DOHH2 (cell line): ENCODE data around the gene NEUROD4.

Experiments used
- H3F3A ChIP-seq: fragments of 200-600 bp; sonication (generic), shearing (Covaris generic); 2 replicates; pipeline ENCODE4 v1.6.0; 2016; ENCODE audit warnings: antibody characterized with exemption, mild to moderate bottlenecking; ENCODE audit not compliant: control insufficient read depth, insufficient read depth
- H3K27ac ChIP-seq: fragments of 200-600 bp; sonication (generic); 2 replicates; pipeline ENCODE4 v1.5.1; 2014; ENCODE audit warnings: low read depth, mild to moderate bottlenecking, low read length, moderate library complexity
- H3K27me3 ChIP-seq: fragments of 200-600 bp; sonication (generic); 2 replicates; pipeline ENCODE4 v1.6.1; 2014; ENCODE audit warnings: mild to moderate bottlenecking, low read length, mixed read lengths; ENCODE audit not compliant: control insufficient read depth
- H3K36me3 ChIP-seq: fragments of 200-600 bp; sonication (generic); 2 replicates; pipeline ENCODE4 v1.6.1; 2014; ENCODE audit warnings: mild to moderate bottlenecking, low read length, moderate library complexity, mixed read lengths; ENCODE audit not compliant: control insufficient read depth
- H3K4me1 ChIP-seq: fragments of 200-600 bp; sonication (generic); 2 replicates; pipeline ENCODE4 v1.6.1; 2014; ENCODE audit warnings: mild to moderate bottlenecking, low read length, mixed read lengths; ENCODE audit not compliant: control insufficient read depth
- H3K4me2 ChIP-seq: fragments of 200-600 bp; sonication (generic); 2 replicates; pipeline ENCODE4 v1.6.0; 2014; ENCODE audit warnings: mild to moderate bottlenecking, low read length, moderate library complexity
- H3K4me3 ChIP-seq: fragments of 200-600 bp; sonication (generic); 2 replicates; pipeline ENCODE4 v1.5.1; 2014; ENCODE audit warnings: mild to moderate bottlenecking, low read length, mixed read lengths
- H3K79me2 ChIP-seq: fragments of 200-600 bp; sonication (generic); 2 replicates; pipeline ENCODE4 v1.6.1; 2014; ENCODE audit warnings: mild to moderate bottlenecking, low read length, mixed read lengths; ENCODE audit not compliant: control insufficient read depth
- H3K9me2 ChIP-seq: fragments of 200-600 bp; sonication (generic); replicated peaks from 2 replicates; pipeline ENCODE4 v1.6.1; 2014; ENCODE audit warnings: mild to moderate bottlenecking, low read length, mixed read lengths; ENCODE audit not compliant: control insufficient read depth
- H3K9me3 ChIP-seq: fragments of 200-600 bp; sonication (generic); 2 replicates; pipeline ENCODE4 v1.6.1; 2014; ENCODE audit warnings: antibody characterized with exemption, low read length, mixed read lengths; ENCODE audit not compliant: control insufficient read depth, insufficient read depth
- H4K20me1 ChIP-seq: fragments of 200-600 bp; sonication (generic); 2 replicates; pipeline ENCODE4 v1.6.0; 2014; ENCODE audit warnings: low read depth, mild to moderate bottlenecking, antibody characterized with exemption, low read length, moderate library complexity; ENCODE audit not compliant: control insufficient read depth, insufficient read depth
- CTCF ChIP-seq: fragments of 200-600 bp; sonication (generic); IDR thresholded peaks from one replicate; pipeline ENCODE4 v1.5.1; 2014; ENCODE audit warnings: antibody characterized with exemption, mild to moderate bottlenecking, low read depth, low read length; ENCODE audit not compliant: poor library complexity, severe bottlenecking
- EZH2phosphoT487 ChIP-seq: fragments of 200-600 bp; sonication (generic); IDR thresholded peaks from 2 replicates; pipeline ENCODE4 v1.6.1; 2017; ENCODE audit warnings: borderline replicate concordance, mild to moderate bottlenecking, antibody characterized with exemption, low read length, moderate library complexity, mixed read lengths

NEUROD4 gene

GRCh38 chr12:55024575-55024974, 4.8 kb downstream of the NEUROD4 start:
- no peak overlapping the region for H3K4me2 ChIP-seq
- no peaks in the 10 kb centered on the region for H3K27me3 ChIP-seq
- H3K9me2 ChIP-seq, result no peaks in the 10 kb centered on the region
- H3K9me3 ChIP-seq, result no peaks in the 10 kb centered on the region
- no peaks in the 10 kb centered on the region for H3F3A ChIP-seq
- TF ChIP-seq CTCF (no peak), EZH2phosphoT487 (no peak)
- no peak overlapping the region for H3K27ac ChIP-seq
- no peak overlapping the region for H3K4me3 ChIP-seq
- no peaks in the 10 kb centered on the region for H3K36me3 ChIP-seq
- no peaks in the 10 kb centered on the region for H3K79me2 ChIP-seq
- H3K4me1 ChIP-seq, result no peaks in the 10 kb centered on the region
- H4K20me1 ChIP-seq, result no peaks in the 10 kb centered on the region

- Histone ChIP-seq H3F3A (no peaks in the 10 kb centered on the region), H3K36me3 (no peaks in the 10 kb centered on the region), H3K4me1 (no peaks in the 10 kb centered on the region), H3K9me3 (no peaks in the 10 kb centered on the region), H3K27ac (no peak overlapping the region), H3K9me2 (no peaks in the 10 kb centered on the region), H3K4me2 (no peak overlapping the region), H3K4me3 (no peak overlapping the region), H3K79me2 (no peaks in the 10 kb centered on the region), H4K20me1 (no peaks in the 10 kb centered on the region), H3K27me3 (no peaks in the 10 kb centered on the region)
- TF ChIP-seq EZH2phosphoT487 (no peak), CTCF (no peak)
Observed at GRCh38 chr12:55025508-55025907, 5.7 kb downstream of the NEUROD4 start.

GRCh38 chr12:55034218-55034617, 14.4 kb downstream of the NEUROD4 start:
- Histone ChIP-seq H4K20me1 (no peaks in the 10 kb centered on the region), H3K9me2 (no peaks in the 10 kb centered on the region), H3K79me2 (no peaks in the 10 kb centered on the region), H3K27ac (no peak overlapping the region), H3K27me3 (peaks cover 5% of the 10 kb centered on the region; the same call in 1 of the 2 replicates), H3K4me1 (peaks cover 13% of the 10 kb centered on the region), H3K4me2 (no peak overlapping the region), H3K36me3 (no peaks in the 10 kb centered on the region), H3K9me3 (no peaks in the 10 kb centered on the region), H3F3A (no peaks in the 10 kb centered on the region), H3K4me3 (no peak overlapping the region)
- TF ChIP-seq CTCF (no peak), EZH2phosphoT487 (no peak)
